Aorta (tissue), 4 donors: Measurements from ENCODE around the gene ARL13A. TPM values are rescaled to one million over a fixed set of nuclear protein-coding genes. Genes with fewer than 3 reads are reported as not detected.

ENCODE experiments used
- polyA plus RNA-seq, 2 donors: library from polyadenylated mRNA; stranded (reverse); fragments of 200-250 nt; gene quantifications; one replicate each; pipeline ENCODE4 v1.2.3, GENCODE V29; 2013
- total RNA-seq, 2 donors: library from RNA; stranded (reverse); fragmentation: NEBNext Ultra II Directional; extraction: Animal tissue kit (Norgen Biotek cat#: 25700); gene quantifications; one replicate each; pipeline ENCODE4 v1.2.1, GENCODE V29; 2021
- donor health status: healthy with polysubstance abuse.
- donor health status: Bipolar disorder and iron deficiency.
- donor health status: DM: no; HTN: no; CAD: no.
- donor health status: DM: yes; HTN: yes; CAD: no.

Gene ARL13A
- total and polyA plus RNA-seq, 4 donors: not detected

Other genes starting within 250 kb of the ARL13A start
- gene SYTL4, start 237.6 kb upstream of the ARL13A start, total RNA-seq: 10 to 100 TPM; 12.6 to 14.4 TPM
- 1 to 10 TPM; 3.6 to 5.3 TPM for gene SYTL4, start 237.6 kb upstream of the ARL13A start, polyA plus RNA-seq
- gene CSTF2, start 149.3 kb upstream of the ARL13A start, total RNA-seq: 10 to 100 TPM in 1 of 2 donors, 1 to 10 TPM in 1; 8.8 to 11.1 TPM
- 1 to 10 TPM; 3.1 to 4.0 TPM for gene CSTF2, start 149.3 kb upstream of the ARL13A start, polyA plus RNA-seq
- gene NOX1, start 95.3 kb upstream of the ARL13A start, total RNA-seq: not detected
- not detected for gene NOX1, start 95.3 kb upstream of the ARL13A start, polyA plus RNA-seq
- gene XKRX, start 40.8 kb upstream of the ARL13A start, total RNA-seq: under 1 TPM; 0.27 to 0.32 TPM
- gene XKRX, start 40.8 kb upstream of the ARL13A start, polyA plus RNA-seq: under 1 TPM in 1 of 2 donors, not detected in 1; 0.26 TPM
- 10 to 100 TPM; 15.1 to 19.6 TPM for gene TRMT2B, start 82.4 kb downstream of the ARL13A start, total RNA-seq
- 1 to 10 TPM; 6.3 TPM for gene TRMT2B, start 82.4 kb downstream of the ARL13A start, polyA plus RNA-seq
- 1 to 10 TPM; 3.2 to 3.7 TPM for gene TMEM35A, start 109.2 kb downstream of the ARL13A start, total RNA-seq
- 1 to 10 TPM; 2.9 to 3.7 TPM for gene TMEM35A, start 109.2 kb downstream of the ARL13A start, polyA plus RNA-seq
- gene CENPI, start 128.5 kb downstream of the ARL13A start, total RNA-seq: 1 to 10 TPM; 1.3 to 1.7 TPM
- under 1 TPM in 1 of 2 donors, not detected in 1; 0.18 TPM for gene CENPI, start 128.5 kb downstream of the ARL13A start, polyA plus RNA-seq